Measurements from ENCODE around the gene KCND3. TPM values are rescaled to one million over a fixed set of nuclear protein-coding genes. Genes with fewer than 3 reads are reported as not detected.

KCND3 gene
- total RNA-seq (ENCODE audit: unreplicated experiment), result 0.15 TPM
- long read RNA-seq, result 0 reads

- Mint-ChIP-seq H3K27me3 (ENCODE audit: unreplicated experiment) (peaks cover 22% of the 10 kb centered on the region), H3K27ac (ENCODE audit: unreplicated experiment) (no peak within 1 kb of the TSS)
- no peak for TF ChIP-seq CTCF (IDR thresholded peaks at IDR 0.05; ENCODE audit: unreplicated experiment)
These were observed at the start of gene KCND3 for GRCh38 chr1:111989531-111990025. Gene KCND3, minus strand, starts transcription at chr1:111989668.

GRCh38 chr1:112034277-112034676 lies 44.8 kb upstream of the KCND3 start:
- H3K27ac Mint-ChIP-seq (ENCODE audit: unreplicated experiment), result no peak overlapping the region
- TF ChIP-seq CTCF (IDR thresholded peaks at IDR 0.05; ENCODE audit: unreplicated experiment), result no peak
- no peaks in the 10 kb centered on the region for H3K27me3 Mint-ChIP-seq (ENCODE audit: unreplicated experiment)
- H3K9me3 Mint-ChIP-seq (ENCODE audit: unreplicated experiment), result no peaks in the 10 kb centered on the region
- no peak overlapping the region for H3K4me3 Mint-ChIP-seq (ENCODE audit: unreplicated experiment)
- H3K4me1 Mint-ChIP-seq (ENCODE audit: unreplicated experiment), result no peaks in the 10 kb centered on the region
- DNase-seq (ENCODE audit: low spot score), result no peak
- no peaks in the 10 kb centered on the region for H3K36me3 Mint-ChIP-seq (ENCODE audit: low read depth, unreplicated experiment)

More at GRCh38 chr1:111989531-111990025, at the start of gene KCND3:
- DNase-seq (ENCODE audit: low spot score), result peak; percentile 22
- H3K4me1 Mint-ChIP-seq (ENCODE audit: unreplicated experiment), result peaks cover 12% of the 10 kb centered on the region
- no peaks in the 10 kb centered on the region for H3K9me3 Mint-ChIP-seq (ENCODE audit: unreplicated experiment)
- H3K36me3 Mint-ChIP-seq (ENCODE audit: low read depth, unreplicated experiment), result no peaks in the 10 kb centered on the region
- H3K4me3 Mint-ChIP-seq (ENCODE audit: unreplicated experiment), result peak within 1 kb of the TSS; percentile 86

- H3K27ac Mint-ChIP-seq (ENCODE audit: unreplicated experiment), result no peak overlapping the region
These were observed 44.1 kb upstream of the KCND3 start for GRCh38 chr1:112033439-112034120.

GRCh38 chr1:112030157-112030556 lies 40.7 kb upstream of the KCND3 start:
- Mint-ChIP-seq H3K27me3 (ENCODE audit: unreplicated experiment) (no peaks in the 10 kb centered on the region), H3K4me3 (ENCODE audit: unreplicated experiment) (no peak overlapping the region), H3K27ac (ENCODE audit: unreplicated experiment) (no peak overlapping the region), H3K9me3 (ENCODE audit: unreplicated experiment) (no peaks in the 10 kb centered on the region), H3K4me1 (ENCODE audit: unreplicated experiment) (no peaks in the 10 kb centered on the region), H3K36me3 (ENCODE audit: low read depth, unreplicated experiment) (no peaks in the 10 kb centered on the region)
- TF ChIP-seq CTCF (IDR thresholded peaks at IDR 0.05; ENCODE audit: unreplicated experiment), result no peak
- no peak for DNase-seq (ENCODE audit: low spot score)

More at GRCh38 chr1:112033439-112034120, 44.1 kb upstream of the KCND3 start:
- no peak for TF ChIP-seq CTCF (IDR thresholded peaks at IDR 0.05; ENCODE audit: unreplicated experiment)
- Mint-ChIP-seq H3K4me3 (ENCODE audit: unreplicated experiment) (no peak overlapping the region), H3K36me3 (ENCODE audit: low read depth, unreplicated experiment) (no peaks in the 10 kb centered on the region), H3K9me3 (ENCODE audit: unreplicated experiment) (no peaks in the 10 kb centered on the region), H3K4me1 (ENCODE audit: unreplicated experiment) (no peaks in the 10 kb centered on the region), H3K27me3 (ENCODE audit: unreplicated experiment) (no peaks in the 10 kb centered on the region)
- no peak for DNase-seq (ENCODE audit: low spot score)

GRCh38 chr1:112027696-112028095 lies 38.2 kb upstream of the KCND3 start:
- Mint-ChIP-seq H3K4me1 (ENCODE audit: unreplicated experiment) (no peaks in the 10 kb centered on the region), H3K27me3 (ENCODE audit: unreplicated experiment) (no peaks in the 10 kb centered on the region), H3K36me3 (ENCODE audit: low read depth, unreplicated experiment) (no peaks in the 10 kb centered on the region), H3K9me3 (ENCODE audit: unreplicated experiment) (no peaks in the 10 kb centered on the region), H3K4me3 (ENCODE audit: unreplicated experiment) (no peak overlapping the region), H3K27ac (ENCODE audit: unreplicated experiment) (no peak overlapping the region)
- no peak for DNase-seq (ENCODE audit: low spot score)
- TF ChIP-seq CTCF (IDR thresholded peaks at IDR 0.05; ENCODE audit: unreplicated experiment), result no peak
